ENCODE results near the gene RNASET2.
"Not testable (repeated sequence)": the region's sequence is repeated elsewhere in the genome, so short reads cannot be mapped to it uniquely, and the experiment has no call there.

Gene RNASET2

GRCh38 chr6:166921570-166921969, 34.8 kb downstream of the RNASET2 start:
- TF ChIP-seq, protein P1, sequence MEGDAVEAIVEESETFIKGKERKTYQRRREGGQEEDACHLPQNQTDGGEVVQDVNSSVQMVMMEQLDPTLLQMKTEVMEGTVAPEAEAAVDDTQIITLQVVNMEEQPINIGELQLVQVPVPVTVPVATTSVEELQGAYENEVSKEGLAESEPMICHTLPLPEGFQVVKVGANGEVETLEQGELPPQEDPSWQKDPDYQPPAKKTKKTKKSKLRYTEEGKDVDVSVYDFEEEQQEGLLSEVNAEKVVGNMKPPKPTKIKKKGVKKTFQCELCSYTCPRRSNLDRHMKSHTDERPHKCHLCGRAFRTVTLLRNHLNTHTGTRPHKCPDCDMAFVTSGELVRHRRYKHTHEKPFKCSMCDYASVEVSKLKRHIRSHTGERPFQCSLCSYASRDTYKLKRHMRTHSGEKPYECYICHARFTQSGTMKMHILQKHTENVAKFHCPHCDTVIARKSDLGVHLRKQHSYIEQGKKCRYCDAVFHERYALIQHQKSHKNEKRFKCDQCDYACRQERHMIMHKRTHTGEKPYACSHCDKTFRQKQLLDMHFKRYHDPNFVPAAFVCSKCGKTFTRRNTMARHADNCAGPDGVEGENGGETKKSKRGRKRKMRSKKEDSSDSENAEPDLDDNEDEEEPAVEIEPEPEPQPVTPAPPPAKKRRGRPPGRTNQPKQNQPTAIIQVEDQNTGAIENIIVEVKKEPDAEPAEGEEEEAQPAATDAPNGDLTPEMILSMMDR (IDR thresholded peaks at IDR 0.05; ENCODE audit: control insufficient read depth, extremely low read depth, insufficient read depth), result no peak
- no peak overlapping the region for H3K4me3 ChIP-seq (ENCODE audit: low read depth, low read length)
- DNase-seq (ENCODE audit: low read depth), result no peak

DNA sequence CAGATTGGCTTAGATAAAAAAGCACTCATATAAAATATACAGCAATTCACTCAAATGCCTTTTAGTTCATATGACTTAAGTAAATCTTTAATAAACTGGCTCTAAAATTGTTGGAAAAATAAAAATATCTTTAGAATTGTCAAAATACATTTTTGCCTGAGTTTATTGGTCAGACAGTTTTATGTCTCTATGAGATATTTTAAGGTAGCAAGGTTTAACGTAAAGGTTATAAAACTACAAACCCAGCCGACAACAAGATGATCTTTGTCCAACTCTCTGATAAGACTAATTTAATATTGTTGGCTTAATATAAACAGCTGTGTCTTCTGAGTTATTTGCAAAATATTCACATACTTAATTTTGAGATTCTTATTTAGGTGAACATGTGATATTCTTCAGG, 39.5 kb downstream of the RNASET2 start:
- TF ChIP-seq, protein P1 (IDR thresholded peaks at IDR 0.05; ENCODE audit: control insufficient read depth, extremely low read depth, insufficient read depth), result no peak
- no peak overlapping the region for H3K4me3 ChIP-seq (ENCODE audit: low read depth, low read length)
- DNase-seq (ENCODE audit: low read depth), result no peak

DNA sequence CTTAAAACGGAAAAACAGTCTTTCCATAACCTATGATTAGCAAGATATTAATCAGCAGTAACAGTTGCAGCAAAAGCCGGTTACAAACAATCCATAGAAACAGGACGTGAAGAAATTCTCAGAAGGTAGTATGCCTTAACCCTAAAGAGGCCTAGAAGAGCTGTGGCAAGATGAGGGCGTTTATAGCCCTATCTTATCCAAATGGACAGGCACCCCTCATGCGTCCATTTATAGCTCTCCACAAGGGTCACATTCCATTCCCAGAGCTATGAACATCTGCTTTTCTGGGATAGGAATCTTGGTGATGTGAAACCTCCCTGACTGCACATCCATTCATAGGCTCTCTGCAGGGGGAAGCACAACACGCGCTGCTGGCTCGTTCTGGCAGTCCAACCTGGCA, 40.9 kb downstream of the RNASET2 start:
- not testable (repeated sequence) for H3K4me3 ChIP-seq (ENCODE audit: low read depth, low read length); DNase-seq (ENCODE audit: low read depth)

DNA sequence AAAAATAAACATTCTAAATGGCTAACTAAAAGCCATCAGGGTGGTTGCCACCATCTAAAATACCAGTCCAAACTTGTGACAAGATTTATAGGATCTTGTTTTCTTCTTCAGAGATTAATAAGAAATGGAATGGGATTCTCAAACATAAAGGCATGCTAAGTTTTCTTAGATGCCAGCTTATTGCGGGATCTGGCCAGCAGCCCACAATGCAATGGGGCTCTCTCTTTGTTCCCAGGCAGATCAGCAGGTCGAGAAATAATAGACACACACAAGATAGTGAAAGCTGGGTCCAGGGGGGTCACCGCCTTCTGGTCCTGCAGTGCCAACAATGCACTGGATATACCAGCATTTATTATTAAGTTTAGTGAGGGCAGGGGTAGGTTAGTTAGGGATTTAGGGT, 41.4 kb downstream of the RNASET2 start:
- not testable (repeated sequence) for DNase-seq (ENCODE audit: low read depth); H3K4me3 ChIP-seq (ENCODE audit: low read depth, low read length)

DNA sequence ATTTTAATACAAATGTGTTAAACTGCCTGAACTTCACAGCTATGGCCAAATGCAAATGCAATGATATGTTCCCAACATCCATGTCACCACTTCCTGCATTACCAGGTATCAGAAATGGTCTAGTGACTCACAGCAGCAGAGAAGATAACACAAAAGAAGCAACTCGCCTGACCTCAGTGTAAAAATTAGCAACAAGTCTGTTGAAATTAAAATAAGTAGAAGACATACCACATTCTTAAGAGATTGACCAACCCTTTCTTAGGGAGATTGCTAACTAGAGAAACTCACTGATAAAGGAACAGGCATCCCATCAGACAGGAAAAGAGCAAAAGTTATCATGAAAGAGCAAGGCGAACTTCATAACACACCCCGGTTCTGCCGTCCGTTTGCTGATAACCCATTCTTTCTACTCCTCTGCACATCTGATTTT, 45.1 kb downstream of the RNASET2 start:
- DNase-seq (ENCODE audit: low read depth), result no peak
- no peak overlapping the region for H3K4me3 ChIP-seq (ENCODE audit: low read depth, low read length)
- TF ChIP-seq, protein P1 (IDR thresholded peaks at IDR 0.05; ENCODE audit: control insufficient read depth, extremely low read depth, insufficient read depth), result no peak

- no peak for DNase-seq (ENCODE audit: low read depth)
- TF ChIP-seq, protein P1 (IDR thresholded peaks at IDR 0.05; ENCODE audit: control insufficient read depth, extremely low read depth, insufficient read depth), result no peak
- H3K4me3 ChIP-seq (ENCODE audit: low read depth, low read length), result no peak overlapping the region
Observed at GRCh38 chr6:166910601-166911000, 45.7 kb downstream of the RNASET2 start.

GRCh38 chr6:166908811-166909210, 47.5 kb downstream of the RNASET2 start:
- no peak for DNase-seq (ENCODE audit: low read depth)
- TF ChIP-seq, protein P1 (IDR thresholded peaks at IDR 0.05; ENCODE audit: control insufficient read depth, extremely low read depth, insufficient read depth), result no peak
- H3K4me3 ChIP-seq (ENCODE audit: low read depth, low read length), result no peak overlapping the region

- H3K4me3 ChIP-seq (ENCODE audit: low read depth, low read length), result no peak overlapping the region
- no peak for DNase-seq (ENCODE audit: low read depth)
- TF ChIP-seq, protein P1 (IDR thresholded peaks at IDR 0.05; ENCODE audit: control insufficient read depth, extremely low read depth, insufficient read depth), result no peak
Observed at GRCh38 chr6:166907871-166908806, 48.2 kb downstream of the RNASET2 start.

Data from LNCaP clone FGC (cell line).